NCI-H2171 treated with DMSO at 0.1 percent for 48 hours (cell line): ENCODE data around the gene HAS3.

Source experiments
- DNase-seq: peaks from one replicate; lab custom pipeline; 2025; lab: John Stamatoyannopoulos, UW

HAS3 gene

GRCh38 chr16:69093974-69094373 lies 11.5 kb upstream of the HAS3 start:
- DNase-seq = no peak

GRCh38 chr16:69094501-69094900 lies 11.0 kb upstream of the HAS3 start:
- no peak for DNase-seq

- DNase-seq = no peak
These were observed 10.3 kb upstream of the HAS3 start for GRCh38 chr16:69095193-69095592.

- peak; percentile 29 for DNase-seq
These were observed 5.3 kb upstream of the HAS3 start for GRCh38 chr16:69100071-69100691.

GRCh38 chr16:69106491-69107315 lies 1.2 kb downstream of the HAS3 start:
- DNase-seq = no peak

- no peak for DNase-seq
These were observed 2.0 kb downstream of the HAS3 start for GRCh38 chr16:69107316-69107962.

- DNase-seq = no peak
These were observed 2.8 kb downstream of the HAS3 start for GRCh38 chr16:69108064-69108904.

GRCh38 chr16:69108905-69109252 lies 3.4 kb downstream of the HAS3 start:
- no peak for DNase-seq

GRCh38 chr16:69109486-69110270 lies 4.2 kb downstream of the HAS3 start:
- DNase-seq = no peak

GRCh38 chr16:69110406-69110805 lies 5.0 kb downstream of the HAS3 start:
- no peak for DNase-seq

GRCh38 chr16:69111216-69111875 lies 5.9 kb downstream of the HAS3 start:
- DNase-seq = no peak

- peak; percentile 31 for DNase-seq
These were observed 6.4 kb downstream of the HAS3 start for GRCh38 chr16:69111876-69112230.

GRCh38 chr16:69112285-69113129 lies 7.1 kb downstream of the HAS3 start:
- DNase-seq = no peak

GRCh38 chr16:69113216-69113615 lies 7.8 kb downstream of the HAS3 start:
- no peak for DNase-seq

GRCh38 chr16:69114346-69114975 lies 9.0 kb downstream of the HAS3 start:
- DNase-seq = no peak

- DNase-seq = no peak
These were observed 9.5 kb downstream of the HAS3 start for GRCh38 chr16:69114976-69115355.

- DNase-seq = no peak
These were observed 9.9 kb downstream of the HAS3 start for GRCh38 chr16:69115361-69115760.

- DNase-seq = no peak
These were observed 10.4 kb downstream of the HAS3 start for GRCh38 chr16:69115837-69116236.

GRCh38 chr16:69116256-69116875 lies 10.9 kb downstream of the HAS3 start:
- DNase-seq = no peak
